GM12878 (cell line): ENCODE data around the gene TCP11.

ENCODE experiments used
- CEBPB ChIP-seq, 2 experiments: fragments of 150-350 bp in 1 of 2; IDR thresholded peaks; 2 replicates each; pipeline ENCODE4 v1.6.1; 2012 to 2014; ENCODE audit warnings: low read depth in 2 of 2, low read length in 2 of 2, borderline replicate concordance in 1 of 2, inconsistent platforms in 1 of 2
- CREB1 ChIP-seq: IDR thresholded peaks from 2 replicates; pipeline ENCODE4 v1.6.1; 2012; ENCODE audit warnings: low read depth, mild to moderate bottlenecking, inconsistent platforms
- POLR2A ChIP-seq: IDR thresholded peaks from 2 replicates; pipeline ENCODE4 v1.6.1; 2011; ENCODE audit warnings: low read depth, mild to moderate bottlenecking, low read length
- TF ChIP-seq, protein P1 (sequence below), 3 experiments: IDR thresholded peaks in 2 of 3; conservative IDR thresholded peaks in 1 of 3; 2 replicates each; pipeline ENCODE4 v1.5.1; 2011; ENCODE audit warnings: low read depth in 3 of 3, low read length in 3 of 3, mild to moderate bottlenecking in 3 of 3, control low read depth in 2 of 3, moderate library complexity in 2 of 3, inconsistent platforms in 1 of 3, mixed read lengths in 1 of 3; ENCODE audit not compliant: control insufficient read depth in 2 of 3, insufficient read depth in 1 of 3; ENCODE audit errors: extremely low read depth in 1 of 3
- TF ChIP-seq, protein P2 (sequence below): IDR thresholded peaks from 2 replicates; pipeline ENCODE4 v1.6.1; 2011; ENCODE audit warnings: borderline replicate concordance, low read depth, mild to moderate bottlenecking, moderate library complexity, mixed read lengths, low read length; ENCODE audit not compliant: insufficient read depth; ENCODE audit errors: extremely low read length

DNA sequence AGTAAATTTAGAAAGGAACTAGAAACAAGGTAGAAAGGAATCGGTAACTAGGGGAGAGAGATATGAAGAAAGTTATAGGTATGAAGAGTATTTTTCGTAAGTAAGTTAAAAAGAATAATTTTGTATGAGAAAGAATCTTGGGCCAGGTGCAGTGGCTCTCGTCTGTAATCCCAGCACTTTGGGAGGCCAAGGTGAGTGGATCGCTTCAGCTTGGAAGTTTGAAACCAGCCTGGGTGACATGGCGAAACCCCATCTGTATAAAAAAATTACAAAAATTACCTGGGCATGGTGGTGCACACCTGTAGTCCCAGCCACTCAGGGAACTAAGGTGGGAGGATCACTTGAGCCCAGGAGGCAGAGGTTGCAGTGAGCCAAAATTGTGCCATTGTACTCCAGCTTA is 42.0 kb downstream of the TCP11 start:
- TF ChIP-seq, protein P1, sequence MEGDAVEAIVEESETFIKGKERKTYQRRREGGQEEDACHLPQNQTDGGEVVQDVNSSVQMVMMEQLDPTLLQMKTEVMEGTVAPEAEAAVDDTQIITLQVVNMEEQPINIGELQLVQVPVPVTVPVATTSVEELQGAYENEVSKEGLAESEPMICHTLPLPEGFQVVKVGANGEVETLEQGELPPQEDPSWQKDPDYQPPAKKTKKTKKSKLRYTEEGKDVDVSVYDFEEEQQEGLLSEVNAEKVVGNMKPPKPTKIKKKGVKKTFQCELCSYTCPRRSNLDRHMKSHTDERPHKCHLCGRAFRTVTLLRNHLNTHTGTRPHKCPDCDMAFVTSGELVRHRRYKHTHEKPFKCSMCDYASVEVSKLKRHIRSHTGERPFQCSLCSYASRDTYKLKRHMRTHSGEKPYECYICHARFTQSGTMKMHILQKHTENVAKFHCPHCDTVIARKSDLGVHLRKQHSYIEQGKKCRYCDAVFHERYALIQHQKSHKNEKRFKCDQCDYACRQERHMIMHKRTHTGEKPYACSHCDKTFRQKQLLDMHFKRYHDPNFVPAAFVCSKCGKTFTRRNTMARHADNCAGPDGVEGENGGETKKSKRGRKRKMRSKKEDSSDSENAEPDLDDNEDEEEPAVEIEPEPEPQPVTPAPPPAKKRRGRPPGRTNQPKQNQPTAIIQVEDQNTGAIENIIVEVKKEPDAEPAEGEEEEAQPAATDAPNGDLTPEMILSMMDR (IDR thresholded peaks at IDR 0.05 in 2 of 3, conservative IDR thresholded peaks at IDR 0.05 in 1 of 3; ENCODE audit: control insufficient read depth in 2 of 3, extremely low read depth in 1 of 3, insufficient read depth in 1 of 3, low read depth in 3 of 3, low read length in 3 of 3) = no peak
- no peak for TF ChIP-seq POLR2A
- TF ChIP-seq CREB1 = no peak
- TF ChIP-seq, protein P2, sequence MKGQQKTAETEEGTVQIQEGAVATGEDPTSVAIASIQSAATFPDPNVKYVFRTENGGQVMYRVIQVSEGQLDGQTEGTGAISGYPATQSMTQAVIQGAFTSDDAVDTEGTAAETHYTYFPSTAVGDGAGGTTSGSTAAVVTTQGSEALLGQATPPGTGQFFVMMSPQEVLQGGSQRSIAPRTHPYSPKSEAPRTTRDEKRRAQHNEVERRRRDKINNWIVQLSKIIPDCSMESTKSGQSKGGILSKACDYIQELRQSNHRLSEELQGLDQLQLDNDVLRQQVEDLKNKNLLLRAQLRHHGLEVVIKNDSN = no peak
- no peak for TF ChIP-seq CEBPB (IDR thresholded peaks at IDR 0.05; ENCODE audit: borderline replicate concordance in 1 of 2, low read depth in 2 of 2, low read length in 2 of 2)
